D341Med (cell line): ENCODE measurements around the gene BICRA.
A peak's percentile ranks its signal among the peaks of the same experiment; 100 is the strongest.
"Not testable (repeated sequence)": the region's sequence is repeated elsewhere in the genome, so short reads cannot be mapped to it uniquely, and the experiment has no call there.

Experiments
- DNase-seq: peaks from one replicate; pipeline ENCODE4 v3.0.0; 2012; ENCODE audit warnings: low spot score

The BICRA gene

DNA sequence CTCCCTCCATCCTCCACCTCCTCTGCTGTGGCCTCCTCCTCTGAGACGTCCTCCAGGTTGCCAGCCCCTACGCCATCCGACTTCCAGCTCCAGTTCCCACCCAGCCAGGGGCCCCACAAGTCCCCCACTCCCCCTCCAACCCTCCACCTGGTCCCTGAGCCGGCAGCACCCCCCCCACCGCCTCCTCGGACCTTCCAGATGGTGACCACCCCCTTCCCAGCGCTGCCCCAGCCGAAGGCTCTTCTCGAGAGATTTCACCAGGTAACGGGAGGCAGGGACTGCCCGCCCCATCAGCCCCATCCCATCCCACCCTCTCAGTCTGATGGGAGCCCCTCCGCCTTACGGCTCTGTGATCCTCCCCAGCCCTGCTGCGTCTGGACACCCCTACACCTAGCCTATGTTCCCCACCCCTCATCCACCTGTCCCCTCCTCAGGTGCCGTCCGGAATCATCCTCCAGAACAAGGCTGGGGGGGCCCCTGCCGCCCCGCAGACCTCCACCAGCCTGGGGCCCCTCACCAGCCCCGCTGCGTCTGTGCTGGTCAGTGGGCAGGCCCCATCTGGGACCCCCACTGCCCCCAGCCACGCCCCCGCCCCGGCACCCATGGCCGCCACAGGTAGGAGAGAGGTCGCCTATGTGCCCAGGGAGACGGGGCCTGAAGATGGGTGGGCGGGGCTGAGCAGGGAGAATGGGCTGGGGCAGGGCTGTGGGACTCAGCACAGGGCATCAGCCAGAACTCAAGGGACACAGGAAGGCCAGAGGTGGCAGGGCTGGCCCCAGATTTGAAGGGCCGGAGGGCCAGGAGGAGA, 85.7 kb downstream of the BICRA start:
- DNase-seq = no peak

DNA sequence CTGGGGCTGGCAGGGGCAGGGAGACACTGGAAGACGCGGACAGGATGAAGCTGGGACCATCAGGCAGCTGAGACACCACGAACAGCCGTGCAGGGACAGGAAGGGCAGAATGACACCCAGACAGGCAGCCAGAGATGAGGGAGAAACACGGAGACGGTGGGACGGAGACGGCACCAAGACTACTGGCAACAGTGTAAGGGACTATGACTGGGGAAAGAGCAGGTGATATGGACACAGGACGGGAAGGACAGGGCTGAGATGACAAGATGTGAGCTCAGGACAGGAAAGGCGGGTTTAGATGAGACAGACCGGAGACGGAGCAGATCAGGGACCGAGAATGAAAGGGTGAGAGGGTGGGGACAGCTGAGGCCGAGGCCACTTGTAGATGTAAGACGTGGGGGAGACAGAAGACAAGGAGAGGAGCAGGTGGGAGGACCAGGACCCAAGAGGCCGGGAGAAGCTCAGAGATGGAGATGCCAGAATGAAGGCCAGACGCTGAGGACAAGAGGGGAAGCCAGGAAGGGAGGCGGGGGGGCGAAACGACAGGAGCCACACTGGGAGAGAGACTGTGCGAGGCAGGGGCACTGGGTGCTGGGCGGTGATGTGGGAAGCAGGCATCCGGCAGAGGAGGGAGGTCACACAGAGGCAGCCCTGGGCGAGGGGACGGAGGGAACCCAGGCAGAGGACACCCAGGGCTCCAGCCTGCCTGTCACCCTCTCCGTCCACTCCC, 86.8 kb downstream of the BICRA start:
- no peak for DNase-seq

DNA sequence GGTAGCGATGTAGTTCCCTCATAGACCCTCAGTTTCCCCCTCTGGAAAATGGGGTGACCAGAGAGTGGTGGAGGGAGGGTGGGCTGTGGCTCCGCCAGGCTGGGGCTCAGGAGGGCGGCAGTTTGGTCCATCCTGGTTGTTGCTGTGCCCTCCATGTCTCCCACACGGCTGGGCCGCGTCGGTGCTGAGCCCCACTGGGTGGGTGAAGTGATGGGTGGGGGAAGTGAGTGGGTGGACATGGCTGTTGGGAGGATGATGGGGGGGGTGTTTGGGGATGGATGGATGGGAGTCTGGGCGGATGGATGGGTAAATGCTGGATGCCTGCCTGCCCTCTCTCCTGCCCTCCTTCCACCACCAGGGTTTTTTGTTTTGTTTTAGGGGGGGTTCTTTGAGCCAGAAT, 87.7 kb downstream of the BICRA start:
- DNase-seq = no peak

DNA sequence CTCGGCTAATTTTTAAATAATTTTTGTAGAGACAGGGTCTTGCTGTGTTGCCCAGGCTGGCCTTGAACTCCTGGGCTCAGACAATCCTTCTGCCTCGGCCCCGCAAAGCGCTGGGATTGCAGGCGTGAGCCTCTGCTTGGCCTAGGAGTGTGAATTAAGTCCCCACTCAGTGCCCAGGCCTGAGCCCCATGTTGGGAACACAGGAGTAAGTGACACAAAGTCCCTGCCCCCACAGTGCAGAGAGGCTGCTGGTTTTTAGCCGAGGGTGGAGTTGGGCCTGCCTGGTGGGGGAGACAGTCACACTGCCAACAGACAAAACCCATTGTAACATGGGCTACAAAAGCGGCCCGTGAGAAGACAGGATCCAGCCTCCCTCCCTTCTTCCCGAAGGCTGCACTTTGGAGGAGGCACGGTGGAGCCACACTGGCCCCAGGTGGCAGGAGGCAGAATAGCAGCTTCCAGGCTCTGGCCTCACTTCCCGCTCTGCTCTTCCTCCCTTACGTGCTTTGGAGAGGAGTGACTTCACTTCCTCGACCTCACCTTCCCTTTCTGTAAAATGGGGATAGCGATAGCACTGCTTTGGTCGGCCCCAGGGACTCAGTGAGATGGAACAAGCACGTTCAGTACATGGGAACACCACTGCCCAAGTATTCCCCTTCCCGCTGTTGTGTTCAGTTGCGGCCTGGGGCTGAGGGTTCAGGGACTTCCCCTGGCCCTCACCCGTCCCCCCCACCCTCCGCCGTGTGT, 89.1 kb downstream of the BICRA start:
- DNase-seq = peak; percentile 88

DNA sequence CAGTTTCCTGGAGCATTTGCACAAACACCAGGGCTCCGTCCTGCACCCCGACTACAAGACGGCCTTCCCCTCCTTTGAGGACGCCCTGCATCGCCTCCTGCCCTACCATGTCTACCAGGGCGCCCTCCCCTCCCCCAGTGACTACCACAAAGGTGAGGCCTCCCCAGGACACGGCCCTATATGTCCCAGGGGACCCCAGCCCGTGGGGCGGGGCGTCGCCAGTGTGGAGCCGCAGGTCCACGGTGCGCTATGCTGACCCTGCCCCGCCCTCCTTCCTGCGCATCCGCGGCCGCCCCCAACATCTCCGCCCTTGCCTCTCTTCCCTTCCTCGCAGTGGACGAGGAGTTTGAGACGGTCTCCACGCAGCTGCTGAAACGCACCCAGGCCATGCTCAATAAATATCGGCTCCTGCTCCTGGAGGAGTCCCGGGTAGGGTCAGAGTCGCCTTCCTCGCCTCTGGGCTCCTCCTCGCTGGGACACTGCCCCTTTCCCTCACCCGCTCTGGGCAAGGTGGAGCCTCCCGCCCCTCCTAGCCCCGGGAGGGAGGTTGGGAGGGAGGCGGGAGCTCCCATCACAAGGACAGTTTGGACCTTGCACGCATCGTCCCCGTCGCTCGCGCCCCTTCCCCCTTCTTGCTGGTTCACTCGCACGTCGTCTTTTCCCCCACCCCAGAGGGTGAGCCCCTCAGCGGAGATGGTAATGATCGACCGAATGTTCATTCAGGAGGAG, 89.9 kb downstream of the BICRA start:
- no peak for DNase-seq

DNA sequence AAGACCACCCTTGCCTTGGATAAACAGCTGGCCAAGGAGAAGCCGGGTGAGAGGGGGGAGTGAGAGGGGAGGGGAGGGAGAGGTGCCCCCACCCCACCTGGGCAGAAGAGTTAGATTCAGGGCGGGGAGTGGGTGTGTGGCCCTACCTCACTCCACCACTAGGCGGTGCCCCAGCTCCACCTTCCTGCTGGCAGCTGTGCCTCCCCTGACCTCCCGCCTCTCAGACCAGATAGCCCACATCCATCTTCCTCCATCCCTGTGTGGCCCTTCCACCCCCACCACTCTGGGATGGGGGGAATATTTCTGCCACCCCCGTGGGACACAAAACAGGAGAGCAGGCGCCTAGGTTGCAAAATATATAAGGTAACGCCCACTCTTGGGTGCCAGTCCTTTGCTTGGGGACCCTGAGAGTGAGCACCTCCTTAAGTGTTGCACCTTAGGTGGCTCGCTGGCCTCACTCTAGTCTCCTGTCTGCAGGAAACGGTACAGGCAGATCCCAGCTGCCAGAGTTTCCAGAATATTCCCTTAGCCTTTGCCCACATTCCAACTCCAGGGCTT, 90.5 kb downstream of the BICRA start:
- peak; percentile 85 for DNase-seq

DNA sequence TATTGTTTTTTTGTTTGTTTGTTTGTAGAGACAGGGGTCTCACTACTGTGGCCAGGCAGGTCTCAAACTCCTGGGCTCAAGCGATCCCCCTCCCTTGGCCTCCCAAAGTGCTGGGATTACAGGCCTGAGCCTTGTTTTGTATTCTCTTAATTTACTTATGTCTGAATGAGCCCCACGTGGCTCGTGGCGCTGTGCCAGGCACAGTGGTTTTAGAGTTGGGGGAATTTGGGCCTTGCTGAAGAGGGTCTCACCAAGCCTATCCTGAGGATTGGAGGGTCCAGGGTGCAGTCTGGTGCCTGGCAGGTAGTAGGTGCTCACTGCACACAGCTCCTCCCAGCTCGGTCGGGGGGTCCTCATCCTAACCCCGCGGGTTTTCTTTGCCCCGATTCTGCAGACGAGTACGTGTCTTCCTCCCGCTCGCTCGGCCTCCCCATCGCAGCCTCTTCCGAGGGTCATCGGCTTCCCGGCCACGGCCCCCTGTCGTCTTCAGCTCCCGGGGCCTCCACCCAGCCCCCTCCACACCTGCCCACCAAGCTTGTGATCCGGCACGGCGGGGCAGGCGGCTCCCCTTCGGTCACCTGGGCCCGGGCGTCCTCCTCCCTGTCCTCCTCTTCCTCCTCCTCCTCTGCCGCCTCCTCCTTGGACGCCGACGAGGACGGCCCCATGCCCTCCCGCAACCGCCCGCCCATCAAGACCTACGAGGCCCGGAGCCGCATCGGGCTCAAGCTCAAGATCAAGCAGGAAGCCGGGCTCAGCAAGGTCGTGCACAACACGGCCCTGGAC, 92.2 kb downstream of the BICRA start:
- DNase-seq = no peak

DNA sequence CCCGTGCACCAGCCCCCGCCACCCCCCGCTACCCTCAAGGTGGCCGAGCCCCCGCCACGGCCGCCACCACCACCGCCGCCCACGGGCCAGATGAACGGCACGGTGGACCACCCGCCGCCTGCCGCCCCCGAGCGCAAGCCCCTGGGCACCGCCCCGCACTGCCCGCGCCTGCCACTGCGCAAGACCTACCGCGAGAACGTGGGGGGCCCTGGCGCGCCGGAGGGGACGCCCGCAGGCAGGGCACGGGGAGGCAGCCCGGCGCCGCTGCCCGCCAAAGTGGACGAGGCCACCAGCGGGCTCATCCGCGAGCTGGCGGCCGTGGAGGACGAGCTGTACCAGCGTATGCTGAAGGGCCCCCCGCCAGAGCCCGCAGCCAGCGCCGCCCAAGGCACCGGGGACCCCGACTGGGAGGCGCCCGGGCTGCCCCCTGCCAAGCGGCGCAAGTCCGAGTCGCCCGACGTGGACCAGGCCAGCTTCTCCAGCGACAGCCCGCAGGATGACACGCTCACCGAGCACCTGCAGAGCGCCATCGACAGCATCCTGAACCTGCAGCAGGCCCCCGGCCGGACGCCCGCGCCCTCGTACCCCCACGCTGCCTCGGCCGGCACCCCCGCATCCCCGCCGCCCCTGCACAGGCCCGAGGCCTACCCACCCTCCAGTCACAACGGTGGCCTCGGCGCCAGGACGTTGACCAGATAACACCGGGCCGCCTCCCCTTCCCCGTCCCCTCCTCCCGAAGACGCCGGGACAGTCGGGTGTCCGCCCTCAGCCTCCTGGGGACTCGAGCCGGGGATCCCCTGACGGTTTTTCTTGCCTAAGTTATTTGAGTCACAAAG, 93.0 kb downstream of the BICRA start:
- no peak for DNase-seq

DNA sequence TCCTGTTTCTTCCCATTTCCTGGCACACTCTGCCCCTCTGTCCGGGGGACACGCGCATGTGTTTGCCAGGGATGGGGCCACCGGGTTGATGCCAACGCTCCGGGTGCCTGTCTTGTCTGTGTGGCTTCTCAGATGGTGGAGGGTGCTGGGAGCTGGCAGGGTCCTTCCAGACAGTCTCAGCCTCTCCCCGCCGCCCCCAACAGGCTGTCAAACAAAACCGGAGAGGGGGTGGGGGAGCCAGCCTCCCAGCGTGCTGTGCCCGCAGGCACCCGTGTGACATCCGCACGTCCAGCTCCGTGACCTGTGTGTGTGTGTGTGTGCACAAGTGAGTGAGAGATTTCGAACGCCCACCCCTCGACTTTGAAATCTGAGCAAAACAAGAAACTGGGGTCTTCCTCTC, 93.7 kb downstream of the BICRA start:
- DNase-seq = peak; percentile 34

DNA sequence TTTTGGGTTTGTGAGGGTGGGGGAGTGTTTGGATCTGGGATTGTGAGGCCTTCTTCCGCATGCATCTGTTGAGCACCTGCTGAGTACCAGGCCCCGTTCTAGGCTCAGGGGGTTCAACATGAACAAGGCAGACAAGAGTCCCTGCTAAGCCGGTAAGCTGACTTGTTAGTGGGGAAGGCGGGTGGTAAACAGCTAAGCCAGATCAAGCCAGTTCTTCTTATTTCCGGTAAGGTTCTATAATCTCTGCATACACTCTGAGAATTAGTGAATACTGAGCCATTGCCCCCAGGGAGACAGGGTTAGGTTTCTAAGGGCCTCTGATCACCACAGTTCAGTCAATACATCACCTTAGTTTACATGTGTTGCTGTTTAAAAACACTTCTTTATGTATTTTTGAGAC, 94.4 kb downstream of the BICRA start:
- peak; percentile 74 for DNase-seq

DNA sequence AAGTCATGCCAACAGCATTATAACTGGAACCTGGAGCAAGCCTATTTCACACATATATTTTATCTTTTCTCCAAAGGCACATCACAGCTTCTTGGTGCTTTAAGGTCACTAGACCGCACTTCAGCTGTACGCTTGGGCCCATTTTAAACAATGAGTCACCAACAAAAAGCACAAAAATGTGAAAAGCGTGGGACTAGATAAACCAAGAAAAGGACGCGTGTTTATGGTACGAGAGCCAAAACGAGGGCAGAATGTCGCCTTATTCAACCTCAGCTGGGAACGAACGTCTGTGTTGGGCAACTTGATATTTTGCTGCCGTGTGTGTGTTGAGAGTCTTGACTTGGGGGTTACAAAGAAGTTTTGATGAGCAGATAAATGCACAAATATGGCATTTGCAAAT, 95.1 kb downstream of the BICRA start:
- DNase-seq = no peak

DNA sequence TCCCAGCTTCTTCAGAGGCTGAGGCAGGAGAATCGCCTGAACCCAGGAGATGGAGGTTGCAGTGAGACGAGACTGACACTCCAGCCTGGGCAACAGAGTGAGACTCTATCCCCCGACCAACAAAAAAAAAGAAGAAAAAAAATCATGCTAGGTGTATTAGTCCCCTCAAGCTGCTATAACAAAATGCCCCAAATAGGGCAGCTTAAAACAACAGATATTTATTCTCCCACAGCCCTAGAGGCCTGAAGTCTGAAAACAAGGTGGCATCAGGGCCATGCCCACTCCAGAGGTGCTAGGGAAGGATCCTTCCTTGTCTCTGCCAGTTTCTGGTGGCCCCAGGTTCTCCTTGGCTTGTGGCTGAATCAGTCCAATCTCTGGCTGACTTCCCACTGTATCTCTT, 95.7 kb downstream of the BICRA start:
- DNase-seq = no peak

DNA sequence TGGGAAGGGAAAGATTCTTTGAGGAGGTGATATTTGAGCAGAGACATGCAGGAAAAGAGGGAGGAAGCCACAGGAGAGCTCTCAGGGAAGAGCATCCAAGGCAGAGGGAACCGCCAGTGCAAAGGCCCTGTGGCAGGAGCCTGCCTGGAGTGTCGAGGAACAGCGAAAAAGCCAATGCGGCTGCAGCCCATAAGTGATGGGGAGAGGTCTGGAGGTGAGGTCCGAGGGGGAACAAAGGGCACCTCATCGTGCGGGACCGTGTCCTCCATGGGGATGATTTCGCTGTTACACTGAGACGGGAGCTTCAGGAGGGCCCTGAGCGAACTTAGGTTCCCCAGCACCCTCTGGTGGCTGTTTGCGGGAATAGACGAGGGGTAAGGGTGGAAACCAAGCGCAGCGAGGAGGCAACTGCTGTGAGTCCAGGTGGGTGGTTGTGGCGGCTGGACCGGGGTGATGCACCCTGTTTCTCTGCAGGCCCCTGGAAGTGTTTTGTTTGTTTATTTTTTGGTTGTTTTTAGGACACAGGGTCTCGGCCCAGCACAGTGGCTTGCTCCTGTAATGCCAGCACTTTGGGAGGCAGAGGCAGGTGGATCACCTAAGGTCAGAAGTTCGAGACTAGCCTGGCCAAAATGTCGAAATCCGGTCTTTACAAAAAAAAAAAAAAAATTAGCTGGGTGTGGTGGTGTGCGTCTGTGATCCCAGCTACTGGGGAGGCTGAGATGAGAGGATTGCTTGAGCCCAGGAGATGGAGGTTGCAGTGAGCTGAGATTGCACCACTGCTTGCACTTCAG, 98.4 kb downstream of the BICRA start:
- peak; percentile 76 for DNase-seq

DNA sequence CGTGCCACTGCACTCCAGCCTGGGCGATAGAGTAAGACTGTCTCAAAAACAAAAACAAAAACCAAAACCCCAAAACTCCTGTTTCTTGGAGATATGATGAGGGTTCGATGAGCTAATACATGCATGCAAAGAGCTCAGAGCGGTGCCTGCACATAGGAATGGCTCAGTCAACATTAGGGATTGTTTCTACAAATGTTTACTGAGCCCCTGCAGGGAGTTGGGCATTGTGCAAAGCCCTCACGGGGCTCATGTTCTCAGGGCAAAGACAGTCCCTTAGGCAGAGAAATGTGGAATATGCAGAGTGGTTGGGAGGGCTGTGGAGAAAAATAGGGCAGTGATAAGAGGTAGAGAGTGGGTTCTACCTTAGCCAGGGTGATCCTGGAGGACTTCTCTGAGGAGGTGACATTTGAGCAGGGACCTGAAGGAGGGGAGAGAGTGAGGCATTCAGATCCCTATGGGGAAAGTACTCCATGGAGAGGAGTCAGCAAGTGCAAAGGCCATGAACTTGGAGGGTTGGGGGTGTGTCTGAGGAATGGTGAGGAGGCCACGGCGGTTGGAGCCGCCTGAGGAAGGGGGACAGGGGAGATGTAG, 102.8 kb downstream of the BICRA start:
- DNase-seq = no peak

DNA sequence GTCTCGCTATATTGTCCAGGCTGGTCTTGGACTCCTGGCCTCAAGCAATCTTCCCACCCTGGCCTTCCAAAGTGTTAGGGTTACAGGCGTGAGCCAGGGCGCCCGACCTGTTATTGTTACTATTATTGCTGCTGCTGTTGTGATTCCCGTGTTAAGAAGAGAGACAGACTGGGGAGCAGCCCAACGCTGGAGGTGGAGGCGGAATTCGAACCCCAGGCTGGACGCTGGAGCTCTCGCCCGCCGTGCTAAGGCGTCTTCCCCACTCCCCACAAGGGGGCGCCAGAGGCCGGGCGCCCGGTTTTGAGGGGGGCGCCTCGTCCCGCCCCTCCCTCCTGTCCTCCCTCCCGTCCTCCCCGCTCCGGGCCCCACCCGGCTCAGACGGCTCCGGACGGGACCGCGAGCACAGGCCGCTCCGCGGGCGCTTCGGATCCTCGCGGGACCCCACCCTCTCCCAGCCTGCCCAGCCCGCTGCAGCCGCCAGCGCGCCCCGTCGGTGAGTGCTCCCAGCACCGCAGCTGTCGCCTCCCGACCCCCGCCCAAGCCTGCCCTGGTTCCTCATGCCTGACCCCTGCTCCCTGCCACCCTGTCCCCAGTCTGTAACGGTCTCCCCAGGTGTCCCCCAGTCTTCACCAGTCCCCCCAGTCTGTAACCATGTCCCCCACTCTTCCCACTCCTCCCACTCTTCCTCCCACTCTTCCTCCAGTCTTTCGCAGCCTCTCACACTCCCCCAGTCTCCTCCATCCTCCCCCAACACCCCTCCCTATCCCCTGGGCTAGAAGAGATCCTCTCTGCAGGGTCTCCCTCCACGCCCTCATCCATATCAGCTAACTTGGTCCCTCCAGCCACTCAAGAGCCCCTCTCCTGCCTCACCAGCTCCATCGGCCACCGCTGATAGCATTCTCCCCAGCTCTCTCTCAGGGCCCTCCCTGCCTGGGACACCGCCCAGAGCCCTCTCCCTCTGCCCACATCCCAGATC, 104.4 kb downstream of the BICRA start, which contains the start of gene EHD2:
Gene EHD2, plus strand, starts transcription at position 377 of the 976 bp plus-strand sequence. CDS start 3,191 bp downstream, outside the sequence.
- DNase-seq = peak; percentile 89

DNA sequence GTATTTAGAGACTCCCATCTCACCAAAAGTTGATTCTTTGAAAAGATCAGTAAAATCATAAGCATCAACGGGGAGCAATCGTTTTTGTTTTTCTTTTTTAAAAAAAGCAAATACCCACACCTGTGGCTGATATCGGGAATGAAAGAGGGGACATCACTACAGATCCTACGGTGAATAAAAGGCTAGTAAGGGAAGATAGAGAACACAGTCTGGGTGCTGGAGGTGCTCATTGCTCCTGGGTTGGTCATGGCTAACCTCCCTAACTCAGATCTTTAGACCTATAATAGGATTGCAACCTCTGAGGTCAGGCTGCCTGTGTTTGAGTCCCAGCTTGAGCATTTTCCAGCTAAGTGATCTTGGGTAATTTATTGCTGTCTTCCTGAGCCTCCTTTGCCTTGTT, 105.4 kb downstream of the BICRA start:
- no peak for DNase-seq

DNA sequence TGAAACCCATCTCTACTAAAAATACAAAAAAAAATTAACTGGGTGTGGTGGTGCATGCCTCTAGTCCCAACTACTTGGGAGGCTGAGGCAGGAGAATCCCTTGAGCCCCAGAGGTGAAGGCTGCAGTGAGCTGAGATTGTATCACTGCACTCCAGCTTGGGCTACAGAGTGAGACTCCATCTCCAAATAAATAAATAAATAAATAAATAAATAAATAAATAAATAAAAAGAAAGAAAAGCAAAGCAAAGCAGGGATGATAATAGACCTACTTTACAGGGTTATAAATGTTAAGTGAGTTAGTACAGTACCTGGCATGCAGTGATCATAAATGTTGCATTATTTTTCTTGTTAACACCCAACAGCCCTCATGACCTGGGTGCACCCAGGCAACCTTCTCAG, 105.9 kb downstream of the BICRA start:
- DNase-seq = not testable (repeated sequence)
